Neural crest cell (in vitro differentiated cells): ENCODE measurements around the gene GSDME. TPM values are rescaled to one million over a fixed set of nuclear protein-coding genes. Genes with fewer than 3 reads are reported as not detected.

Experiments
- DNase-seq: peaks from one replicate; pipeline ENCODE4 v3.0.0; 2021; ENCODE audit warnings: low read depth, mixed read lengths, low spot score
- H3K27ac Mint-ChIP-seq: one replicate; pipeline ENCODE4 v1.8.0; 2021; ENCODE audit warnings: mild to moderate bottlenecking, mixed read lengths; ENCODE audit not compliant: unreplicated experiment
- H3K27me3 Mint-ChIP-seq: 2 replicates; pipeline ENCODE4 v1.8.0; 2021; ENCODE audit warnings: low read depth, mild to moderate bottlenecking, mixed read lengths
- H3K36me3 Mint-ChIP-seq: 2 replicates; pipeline ENCODE4 v1.8.0; 2021; ENCODE audit warnings: low read depth, mild to moderate bottlenecking, mixed read lengths
- H3K4me1 Mint-ChIP-seq: 2 replicates; pipeline ENCODE4 v1.8.0; 2021; ENCODE audit warnings: mixed read lengths
- H3K4me3 Mint-ChIP-seq: one replicate; pipeline ENCODE4 v1.8.0; 2021; ENCODE audit warnings: mild to moderate bottlenecking, mixed read lengths
- H3K9me3 Mint-ChIP-seq: 2 replicates; pipeline ENCODE4 v1.8.0; 2021; ENCODE audit warnings: mixed read lengths
- total RNA-seq: library from RNA; stranded (reverse); gene quantifications from 2 replicates; pipeline ENCODE4 v1.2.1, GENCODE V29; 2021
- TF ChIP-seq, protein P1 (sequence below): fragments of 200-600 bp; sonication (generic); conservative IDR thresholded peaks from 2 replicates; pipeline ENCODE4 v1.5.0; 2021; ENCODE audit warnings: antibody characterized with exemption, mild to moderate bottlenecking

Gene GSDME
- total RNA-seq, 1 donor from 2014 or later, result 18.9 TPM

- no peak overlapping the region for H3K27ac Mint-ChIP-seq
- no peak for DNase-seq
- TF ChIP-seq, protein P1, sequence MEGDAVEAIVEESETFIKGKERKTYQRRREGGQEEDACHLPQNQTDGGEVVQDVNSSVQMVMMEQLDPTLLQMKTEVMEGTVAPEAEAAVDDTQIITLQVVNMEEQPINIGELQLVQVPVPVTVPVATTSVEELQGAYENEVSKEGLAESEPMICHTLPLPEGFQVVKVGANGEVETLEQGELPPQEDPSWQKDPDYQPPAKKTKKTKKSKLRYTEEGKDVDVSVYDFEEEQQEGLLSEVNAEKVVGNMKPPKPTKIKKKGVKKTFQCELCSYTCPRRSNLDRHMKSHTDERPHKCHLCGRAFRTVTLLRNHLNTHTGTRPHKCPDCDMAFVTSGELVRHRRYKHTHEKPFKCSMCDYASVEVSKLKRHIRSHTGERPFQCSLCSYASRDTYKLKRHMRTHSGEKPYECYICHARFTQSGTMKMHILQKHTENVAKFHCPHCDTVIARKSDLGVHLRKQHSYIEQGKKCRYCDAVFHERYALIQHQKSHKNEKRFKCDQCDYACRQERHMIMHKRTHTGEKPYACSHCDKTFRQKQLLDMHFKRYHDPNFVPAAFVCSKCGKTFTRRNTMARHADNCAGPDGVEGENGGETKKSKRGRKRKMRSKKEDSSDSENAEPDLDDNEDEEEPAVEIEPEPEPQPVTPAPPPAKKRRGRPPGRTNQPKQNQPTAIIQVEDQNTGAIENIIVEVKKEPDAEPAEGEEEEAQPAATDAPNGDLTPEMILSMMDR, result no peak
Measured at GRCh38 chr7:24709585-24710360, 47.5 kb downstream of the GSDME start.

DNA sequence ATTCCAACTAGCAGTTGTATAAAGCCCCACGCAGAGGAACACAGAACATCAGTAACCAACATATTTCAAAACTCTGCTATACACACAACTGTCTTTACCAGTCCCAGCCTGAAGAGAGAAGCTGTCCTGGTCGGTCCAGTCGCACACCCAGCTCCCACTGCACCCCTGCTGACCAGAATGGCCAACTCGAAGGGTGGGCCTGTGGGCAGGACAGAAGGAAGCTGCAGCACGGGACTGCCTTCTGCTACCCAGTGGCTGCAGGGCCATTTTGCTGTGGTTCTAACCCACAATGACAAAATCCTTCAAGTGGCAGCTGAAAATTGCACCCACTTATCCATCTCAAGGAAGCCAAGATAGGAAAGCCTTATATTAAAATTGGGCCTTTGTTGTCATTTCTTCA is 48.2 kb downstream of the GSDME start:
- H3K36me3 Mint-ChIP-seq, result peaks cover 24% of the 10 kb centered on the region
- no peak overlapping the region for H3K27ac Mint-ChIP-seq
- DNase-seq, result no peak
- no peaks in the 10 kb centered on the region for H3K9me3 Mint-ChIP-seq
- TF ChIP-seq, protein P1, result no peak
- no peak overlapping the region for H3K4me3 Mint-ChIP-seq
- H3K27me3 Mint-ChIP-seq, result no peaks in the 10 kb centered on the region
- peaks cover 39% of the 10 kb centered on the region for H3K4me1 Mint-ChIP-seq

More at GRCh38 chr7:24709585-24710360, 47.5 kb downstream of the GSDME start:
- Mint-ChIP-seq H3K36me3 (peaks cover 24% of the 10 kb centered on the region), H3K9me3 (no peaks in the 10 kb centered on the region), H3K27me3 (no peaks in the 10 kb centered on the region), H3K4me1 (peaks cover 39% of the 10 kb centered on the region), H3K4me3 (peak overlapping the region; percentile 19)

GRCh38 chr7:24707988-24708615 is 49.2 kb downstream of the GSDME start:
- H3K36me3 Mint-ChIP-seq, result peaks cover 21% of the 10 kb centered on the region
- peaks cover 39% of the 10 kb centered on the region for H3K4me1 Mint-ChIP-seq
- H3K27me3 Mint-ChIP-seq, result no peaks in the 10 kb centered on the region
- DNase-seq, result no peak
- H3K9me3 Mint-ChIP-seq, result no peaks in the 10 kb centered on the region
- H3K27ac Mint-ChIP-seq, result no peak overlapping the region
- H3K4me3 Mint-ChIP-seq, result no peak overlapping the region
- TF ChIP-seq, protein P1, result no peak

DNA sequence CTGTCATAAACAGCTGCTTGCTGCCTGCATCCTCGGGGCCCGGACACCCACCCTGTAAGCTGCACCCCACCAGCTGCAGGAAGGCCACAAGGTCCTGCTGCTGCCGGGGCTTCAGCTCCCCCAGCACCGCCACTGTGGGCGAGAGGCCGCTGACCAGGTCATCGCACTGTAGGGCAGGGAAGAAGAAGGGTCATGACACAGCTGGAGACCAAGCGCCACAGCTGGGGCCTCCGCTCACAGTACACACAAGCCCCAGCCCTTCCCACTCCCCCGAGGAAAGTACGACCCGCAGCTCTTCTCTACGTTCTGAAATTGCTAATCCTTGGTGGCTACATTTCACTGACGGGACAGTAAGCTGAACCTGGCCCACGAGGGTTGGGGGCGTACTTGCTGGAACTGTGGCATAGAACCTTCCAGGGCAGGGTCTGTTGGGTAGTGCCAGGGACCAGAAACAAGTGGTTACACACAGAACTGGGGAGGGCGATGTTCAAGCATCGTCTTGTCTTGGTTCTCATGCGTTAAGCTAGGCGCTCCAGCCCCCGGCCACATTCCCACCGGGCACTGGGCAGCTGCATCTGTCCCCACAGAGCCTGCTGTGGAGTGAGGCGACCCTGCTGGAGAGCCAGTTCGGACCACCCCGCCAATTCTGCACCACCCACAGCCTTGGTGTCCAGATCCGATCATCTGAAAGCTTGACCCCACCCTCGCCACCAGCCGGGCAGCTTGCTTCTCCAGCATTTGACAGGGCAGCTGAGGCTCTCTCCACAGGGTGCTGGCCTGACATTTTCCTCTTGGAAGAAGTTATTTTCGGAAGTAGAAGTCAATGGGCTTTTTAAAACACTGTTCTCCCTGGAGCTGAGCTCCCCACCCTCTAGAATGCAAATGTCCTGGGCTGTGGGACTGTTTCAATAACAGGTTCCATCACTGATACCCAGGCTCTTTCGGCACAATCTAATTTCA is 50.8 kb downstream of the GSDME start:
- H3K4me1 Mint-ChIP-seq, result peaks cover 39% of the 10 kb centered on the region
- peak overlapping the region; percentile 50 for H3K27ac Mint-ChIP-seq
- no peak for DNase-seq
- no peak overlapping the region for H3K4me3 Mint-ChIP-seq
- TF ChIP-seq, protein P1, result no peak
- no peaks in the 10 kb centered on the region for H3K27me3 Mint-ChIP-seq
- peaks cover 21% of the 10 kb centered on the region for H3K36me3 Mint-ChIP-seq
- no peaks in the 10 kb centered on the region for H3K9me3 Mint-ChIP-seq

GRCh38 chr7:24705461-24705954 is 51.8 kb downstream of the GSDME start:
- peaks cover 43% of the 10 kb centered on the region for H3K4me1 Mint-ChIP-seq
- DNase-seq, result no peak
- H3K36me3 Mint-ChIP-seq, result peaks cover 24% of the 10 kb centered on the region
- H3K9me3 Mint-ChIP-seq, result no peaks in the 10 kb centered on the region
- no peak overlapping the region for H3K27ac Mint-ChIP-seq
- TF ChIP-seq, protein P1, result no peak
- no peaks in the 10 kb centered on the region for H3K27me3 Mint-ChIP-seq
- H3K4me3 Mint-ChIP-seq, result no peak overlapping the region
